GM12801 (cell line): ENCODE results near the gene LUZP1.

Experiments
- TF ChIP-seq, protein P1 (sequence below): IDR thresholded peaks from one replicate; pipeline ENCODE4 v1.5.1; 2011; ENCODE audit warnings: control low read depth; ENCODE audit not compliant: insufficient read length; ENCODE audit errors: extremely low read depth

LUZP1 gene

DNA sequence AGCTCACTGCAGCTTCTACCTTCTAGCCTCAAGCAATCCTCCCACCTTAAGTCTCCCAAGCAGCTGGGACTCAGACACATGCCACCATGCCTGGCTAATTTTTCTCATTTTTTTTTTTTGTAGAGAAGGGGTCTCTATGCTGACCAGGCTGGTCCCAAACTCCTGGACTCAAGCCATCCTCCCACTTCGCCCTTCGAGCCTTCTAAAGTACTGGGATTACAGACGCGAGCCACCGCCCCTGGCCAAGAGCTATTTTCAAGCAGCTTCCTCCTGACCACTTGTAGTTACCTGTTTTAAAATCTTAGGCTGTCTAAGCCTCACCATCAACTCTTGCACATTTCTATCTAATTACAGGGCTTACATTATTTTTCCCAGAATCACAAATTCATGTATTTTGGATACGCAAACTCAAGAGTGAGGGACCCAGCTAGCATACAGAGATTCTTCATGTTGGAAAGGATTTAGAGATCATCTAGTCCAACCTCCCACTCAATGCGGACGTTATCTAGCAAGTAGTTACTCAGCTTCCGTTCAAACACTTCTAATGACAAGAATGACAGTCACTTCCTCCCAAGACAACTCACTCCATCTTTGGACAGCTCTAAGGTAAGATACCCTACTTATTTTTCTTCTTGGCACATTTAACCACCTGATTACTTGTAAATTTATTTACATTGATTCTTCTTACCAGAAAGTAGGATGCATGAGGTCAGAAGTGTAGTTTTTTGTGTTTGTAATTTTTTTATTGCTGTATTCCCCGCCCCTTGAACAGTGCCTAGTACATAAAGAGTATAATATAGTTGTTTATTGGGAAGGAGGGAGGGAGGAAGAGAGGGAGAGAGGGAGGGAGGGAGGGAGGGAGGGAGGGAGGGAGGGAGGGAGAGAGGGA lies 65.4 kb downstream of the LUZP1 start:
- TF ChIP-seq, protein P1, sequence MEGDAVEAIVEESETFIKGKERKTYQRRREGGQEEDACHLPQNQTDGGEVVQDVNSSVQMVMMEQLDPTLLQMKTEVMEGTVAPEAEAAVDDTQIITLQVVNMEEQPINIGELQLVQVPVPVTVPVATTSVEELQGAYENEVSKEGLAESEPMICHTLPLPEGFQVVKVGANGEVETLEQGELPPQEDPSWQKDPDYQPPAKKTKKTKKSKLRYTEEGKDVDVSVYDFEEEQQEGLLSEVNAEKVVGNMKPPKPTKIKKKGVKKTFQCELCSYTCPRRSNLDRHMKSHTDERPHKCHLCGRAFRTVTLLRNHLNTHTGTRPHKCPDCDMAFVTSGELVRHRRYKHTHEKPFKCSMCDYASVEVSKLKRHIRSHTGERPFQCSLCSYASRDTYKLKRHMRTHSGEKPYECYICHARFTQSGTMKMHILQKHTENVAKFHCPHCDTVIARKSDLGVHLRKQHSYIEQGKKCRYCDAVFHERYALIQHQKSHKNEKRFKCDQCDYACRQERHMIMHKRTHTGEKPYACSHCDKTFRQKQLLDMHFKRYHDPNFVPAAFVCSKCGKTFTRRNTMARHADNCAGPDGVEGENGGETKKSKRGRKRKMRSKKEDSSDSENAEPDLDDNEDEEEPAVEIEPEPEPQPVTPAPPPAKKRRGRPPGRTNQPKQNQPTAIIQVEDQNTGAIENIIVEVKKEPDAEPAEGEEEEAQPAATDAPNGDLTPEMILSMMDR = no peak

DNA sequence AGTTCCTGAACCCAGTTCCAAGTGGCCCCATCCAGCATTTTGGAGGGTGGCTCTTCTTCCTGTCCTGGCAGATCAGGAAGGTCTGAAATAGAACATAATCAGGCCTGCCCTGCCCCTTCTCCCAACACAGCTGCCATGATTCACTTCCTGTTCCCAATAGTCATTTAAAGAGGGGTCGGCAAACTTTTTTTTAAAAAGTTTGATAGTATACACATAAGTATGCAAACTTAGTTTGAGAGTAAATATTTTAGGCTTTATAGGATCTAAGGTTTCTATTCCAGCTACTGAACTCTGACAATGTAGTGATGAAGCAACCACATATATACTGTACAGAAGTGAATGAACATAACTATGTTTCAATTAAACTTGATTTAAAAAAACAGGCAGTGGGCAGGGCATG lies 66.4 kb downstream of the LUZP1 start:
- TF ChIP-seq, protein P1 = no peak

DNA sequence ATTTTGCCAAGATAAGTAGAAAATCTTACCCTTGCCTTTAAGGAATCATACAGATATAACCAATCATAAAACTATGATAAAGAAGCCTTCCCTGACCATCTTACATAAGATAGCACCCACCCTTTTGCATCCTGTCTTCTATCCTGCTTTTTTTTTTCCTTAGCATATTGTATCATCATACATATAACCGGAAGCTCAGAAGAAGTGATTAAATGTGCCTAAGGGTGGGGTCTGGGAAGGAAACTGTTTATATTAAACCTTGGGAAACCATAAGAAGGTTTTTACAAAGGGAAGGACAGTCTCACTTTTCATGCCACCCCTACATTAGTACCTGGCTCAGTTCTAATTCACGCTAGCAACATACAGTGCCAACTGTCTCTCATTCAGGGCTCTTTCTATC lies 66.8 kb downstream of the LUZP1 start:
- TF ChIP-seq, protein P1 = no peak

DNA sequence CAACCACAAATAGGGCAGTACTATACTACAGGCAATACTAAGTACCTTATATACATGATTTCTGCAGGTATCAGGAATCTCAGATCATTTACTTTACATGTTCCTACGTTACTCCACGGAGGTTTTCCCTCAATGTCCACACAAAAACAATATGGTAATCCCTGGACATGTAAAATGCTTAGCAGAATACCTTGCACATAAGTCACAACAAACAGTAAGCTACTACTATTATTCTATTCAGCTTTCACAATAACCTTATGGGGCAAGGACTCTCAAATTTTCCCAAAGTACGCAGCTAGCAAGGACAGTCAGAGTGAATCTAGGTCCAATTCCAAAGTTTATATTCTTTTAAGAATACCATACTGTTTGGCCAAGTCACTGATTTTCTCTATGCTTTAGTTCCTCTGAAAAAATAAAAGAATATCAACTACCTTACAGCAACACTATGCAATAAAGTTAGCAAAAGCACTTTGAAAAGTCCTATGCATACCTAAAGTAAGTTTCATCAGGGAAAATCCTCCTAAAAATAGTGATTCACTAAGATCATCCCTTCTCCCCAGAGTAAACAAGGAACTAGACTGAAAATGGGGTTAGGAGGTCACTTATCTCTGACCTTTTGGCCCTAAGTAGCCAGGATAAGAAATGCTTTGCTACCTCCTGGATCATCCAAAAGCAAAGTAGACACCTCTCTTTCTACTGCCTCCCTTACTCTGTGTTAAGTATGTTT lies 67.4 kb downstream of the LUZP1 start:
- TF ChIP-seq, protein P1 = no peak

DNA sequence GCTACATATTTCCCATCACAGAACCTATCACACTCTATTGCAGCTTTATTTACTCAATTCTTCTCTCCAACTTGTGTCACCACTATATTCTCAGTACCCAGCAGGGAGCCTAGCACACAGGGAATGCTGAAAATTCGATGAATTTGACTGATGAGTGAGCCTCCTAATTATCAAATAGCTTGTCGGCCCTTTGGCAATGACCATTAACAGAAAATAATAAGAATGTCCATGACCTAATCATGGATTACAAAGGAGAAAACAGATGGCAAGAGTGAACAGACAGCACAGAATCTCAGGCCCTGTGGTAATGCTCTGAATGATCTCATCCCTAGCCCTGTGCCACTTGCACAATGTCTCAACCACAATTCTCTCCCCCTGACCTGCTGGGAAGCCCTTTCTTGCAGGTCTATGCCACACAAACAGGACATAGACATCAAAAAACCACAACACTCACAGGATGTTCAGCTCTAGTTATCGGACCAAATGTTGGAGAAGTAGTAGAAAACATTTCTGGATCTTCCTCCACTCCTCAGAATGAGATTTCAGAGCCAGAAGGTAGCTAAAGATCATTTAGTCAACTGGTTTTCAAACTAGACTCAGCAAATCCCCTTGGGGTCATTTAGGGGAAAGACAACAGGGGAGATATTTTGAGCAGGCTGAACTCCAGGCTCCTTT lies 68.4 kb downstream of the LUZP1 start:
- TF ChIP-seq, protein P1 = no peak

GRCh38 chr1:23099171-23099536 lies 69.5 kb downstream of the LUZP1 start:
- TF ChIP-seq, protein P1 = no peak
